ENCODE results near the gene KMT2D. TPM values are rescaled to one million over a fixed set of nuclear protein-coding genes. Genes with fewer than 3 reads are reported as not detected.
A peak's percentile ranks its signal among the peaks of the same experiment; 100 is the strongest.
"Not testable (repeated sequence)": the region's sequence is repeated elsewhere in the genome, so short reads cannot be mapped to it uniquely, and the experiment has no call there.

The KMT2D gene
- total RNA-seq, 2 experiments from 2014 or later, result 113 TPM

DNA sequence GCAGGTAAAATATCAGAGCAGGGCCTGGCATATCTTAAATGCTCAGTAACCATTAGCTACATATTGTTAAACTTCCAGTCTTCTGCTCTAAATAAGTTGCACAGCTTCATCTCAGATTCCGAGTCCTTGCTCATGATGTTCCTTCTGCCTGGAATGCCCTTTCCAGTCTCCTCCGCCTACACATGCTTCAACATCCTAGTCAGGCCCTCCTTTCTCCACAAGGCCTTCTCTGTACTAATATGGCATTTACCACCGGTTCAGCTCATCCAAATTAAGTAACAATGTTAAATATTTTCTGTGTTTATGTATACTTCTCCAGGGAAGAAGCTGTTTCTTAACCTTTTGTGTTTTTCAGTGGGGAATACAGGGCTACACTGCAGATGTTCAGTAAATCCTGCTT, 25.5 kb upstream of the KMT2D start:
- ChIA-PET POLR2A (interaction anchor here (0.8 to 5.9 kb wide), 3 partner anchors 16 to 45 kb away, joined by 3 to 45 read pairs (median 4); partner anchors contain the start of genes RHEBL1 and TUBA1B), CTCF (interaction anchor here (0.7 to 8.0 kb wide), 13 partner anchors 13 to 149 kb away, joined by 3 to 179 read pairs (median 6); partner anchors contain the start of genes LMBR1L, RHEBL1, TUBA1B and WNT1)
- Mint-ChIP-seq H3K27ac (no peak overlapping the region), H3K9me3 (ENCODE audit: insufficient read depth) (peaks cover 4% of the 10 kb centered on the region), H3K4me3 (no peak overlapping the region), H3K27me3 (ENCODE audit: low read depth) (peaks cover 21% of the 10 kb centered on the region), H3K36me3 (ENCODE audit: low read depth) (no peaks in the 10 kb centered on the region), H3K4me1 (ENCODE audit: low read depth) (peaks cover 48% of the 10 kb centered on the region)
- DNase-seq, result no peak
- ATAC-seq, result no peak

DNA sequence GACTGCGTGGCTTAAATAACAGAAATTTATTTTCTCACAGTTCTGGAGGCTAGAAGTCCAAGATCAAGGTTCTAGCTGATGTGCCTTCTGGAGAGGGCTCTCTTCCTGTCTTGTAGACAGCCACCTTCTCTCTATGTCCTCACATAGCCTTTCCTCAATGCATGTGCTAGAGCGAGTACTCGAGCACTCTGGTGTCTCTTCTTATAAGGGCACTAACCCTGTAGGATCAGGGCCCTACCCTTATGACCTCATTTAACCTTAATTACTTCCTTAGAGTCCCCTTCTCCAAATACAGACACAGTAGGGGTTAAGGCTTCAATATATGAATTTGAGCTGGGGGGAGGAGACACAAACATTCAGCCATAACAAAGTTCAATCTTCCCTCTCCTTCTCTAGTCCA, 23.8 kb upstream of the KMT2D start:
- H3K27me3 Mint-ChIP-seq (ENCODE audit: low read depth), result peaks cover 15% of the 10 kb centered on the region
- no peaks in the 10 kb centered on the region for H3K36me3 Mint-ChIP-seq (ENCODE audit: low read depth)
- CTCF ChIA-PET, result interaction anchor here (1.0 to 8.0 kb wide), 8 partner anchors 9 to 96 kb away, joined by 3 to 179 read pairs (median 40); partner anchors contain the start of genes LMBR1L, RHEBL1 and TUBA1B
- DNase-seq (no peak), ATAC-seq (no peak)
- no peak overlapping the region for H3K4me3 Mint-ChIP-seq
- POLR2A ChIA-PET, result interaction anchor here (0.9 to 5.9 kb wide), 3 partner anchors 20 to 47 kb away, joined by 3 to 45 read pairs (median 5); partner anchors contain the start of gene TUBA1B
- H3K9me3 Mint-ChIP-seq (ENCODE audit: insufficient read depth), result peaks cover 4% of the 10 kb centered on the region
- peaks cover 33% of the 10 kb centered on the region for H3K4me1 Mint-ChIP-seq (ENCODE audit: low read depth)
- H3K27ac Mint-ChIP-seq, result no peak overlapping the region

DNA sequence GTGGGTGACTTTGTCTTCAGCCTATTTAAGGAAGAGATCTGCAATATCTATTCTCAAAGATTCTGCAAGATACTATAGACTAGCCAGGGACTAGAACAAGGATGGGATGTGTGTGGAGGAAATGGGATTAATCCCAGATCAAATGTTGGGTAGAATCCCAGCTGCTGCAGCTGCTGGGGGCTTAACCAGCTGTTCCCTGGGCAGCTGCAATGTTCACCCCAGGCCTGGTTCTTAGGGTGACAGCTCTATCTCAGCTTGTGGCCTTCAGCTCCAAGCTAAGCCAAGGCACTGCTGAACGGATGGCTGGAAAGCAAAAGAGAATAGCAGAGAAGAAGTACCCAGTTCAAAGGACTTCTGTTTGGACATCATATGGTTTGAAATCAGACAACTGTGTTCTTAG, 19.2 kb upstream of the KMT2D start:
- CTCF ChIA-PET, result interaction anchor here (1.0 to 5.0 kb wide), 6 partner anchors 8 to 36 kb away, joined by 3 to 37 read pairs (median 6); partner anchors contain the start of gene RHEBL1
- no peaks in the 10 kb centered on the region for H3K36me3 Mint-ChIP-seq (ENCODE audit: low read depth)
- peaks cover 4% of the 10 kb centered on the region for H3K9me3 Mint-ChIP-seq (ENCODE audit: insufficient read depth)
- H3K27me3 Mint-ChIP-seq (ENCODE audit: low read depth), result peaks cover 6% of the 10 kb centered on the region
- no peak overlapping the region for H3K4me3 Mint-ChIP-seq
- ATAC-seq, result no peak
- H3K27ac Mint-ChIP-seq, result no peak overlapping the region
- no peak for DNase-seq
- H3K4me1 Mint-ChIP-seq (ENCODE audit: low read depth), result no peaks in the 10 kb centered on the region
- POLR2A ChIA-PET, result interaction anchor here (1.0 kb wide), 1 partner anchor 10 kb away, joined by 4 read pairs; the partner anchor contains the start of gene RHEBL1

DNA sequence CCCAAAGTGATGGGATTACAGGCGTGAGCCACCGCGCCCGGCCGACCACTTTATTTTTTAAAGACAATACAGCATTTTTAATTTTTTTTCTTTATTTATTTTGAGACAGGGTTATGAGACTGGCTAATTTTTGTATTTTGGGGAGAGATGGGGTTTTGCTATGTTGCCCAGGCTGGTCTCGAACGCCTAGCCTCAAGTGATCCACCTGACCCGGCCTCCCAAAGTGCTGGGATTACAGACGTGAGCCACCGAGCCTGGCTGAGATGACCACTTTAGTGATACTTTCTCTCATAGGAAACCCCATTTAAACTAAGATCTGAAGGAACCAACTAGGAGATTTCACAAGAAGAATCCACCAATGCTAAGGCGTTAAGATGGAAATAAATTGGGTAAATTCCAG, 10.4 kb upstream of the KMT2D start:
- no peak for ATAC-seq
- ChIA-PET POLR2A (interaction anchor here (0.6 to 5.3 kb wide), 3 partner anchors 40 to 60 kb away, joined by 3 to 39 read pairs (median 3); partner anchors contain the start of gene TUBA1B), CTCF (interaction anchor here (1.0 to 5.2 kb wide), 6 partner anchors 10 to 163 kb away, joined by 3 to 72 read pairs (median 8); partner anchors contain the start of gene TUBA1B)
- Mint-ChIP-seq H3K9me3 (ENCODE audit: insufficient read depth) (no peaks in the 10 kb centered on the region), H3K27me3 (ENCODE audit: low read depth) (no peaks in the 10 kb centered on the region), H3K4me1 (ENCODE audit: low read depth) (peaks cover 31% of the 10 kb centered on the region), H3K36me3 (ENCODE audit: low read depth) (peaks cover 8% of the 10 kb centered on the region), H3K4me3 (no peak overlapping the region), H3K27ac (no peak overlapping the region)
- DNase-seq, result no peak

DNA sequence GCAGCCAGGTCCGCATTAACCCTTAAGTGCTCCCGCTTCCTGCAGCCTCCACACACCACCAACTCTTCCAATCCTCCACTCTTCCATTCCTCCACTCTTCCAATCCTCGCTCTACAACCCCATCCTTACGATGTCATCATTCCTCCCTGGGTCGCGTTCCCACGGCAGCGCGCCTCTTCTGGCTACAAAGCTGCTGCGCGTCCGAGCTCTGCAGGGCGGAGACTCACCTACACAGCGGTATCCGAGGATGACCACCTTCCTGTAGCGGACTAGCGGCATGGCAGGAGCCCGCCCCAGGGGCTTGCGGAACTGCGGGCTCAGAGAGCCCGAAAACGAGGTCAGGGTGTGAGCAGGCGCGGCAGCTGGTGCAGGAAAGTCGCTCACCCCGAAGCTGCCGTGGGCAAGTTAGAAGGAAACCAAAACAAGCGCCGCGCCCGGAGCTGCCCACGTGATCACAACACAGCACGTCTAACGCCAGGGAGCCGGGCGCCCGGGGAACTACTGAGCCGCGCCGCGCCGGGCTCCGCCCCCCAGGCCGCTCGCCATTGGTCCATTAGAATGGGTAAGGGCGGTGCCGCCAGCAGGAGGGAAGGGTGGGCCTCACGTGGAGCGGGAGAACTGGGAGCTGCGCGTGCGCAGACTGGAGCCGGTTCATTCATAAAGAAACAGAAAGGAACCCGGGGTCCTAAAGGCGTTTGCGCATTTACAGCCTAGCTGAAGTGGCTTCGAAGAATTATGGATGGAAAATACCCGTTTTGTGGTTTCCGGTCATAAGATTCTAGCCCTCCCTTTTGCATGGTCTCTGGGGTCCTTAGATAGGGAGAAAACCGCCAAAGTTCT, 9.1 kb upstream of the KMT2D start, which contains the start of gene RHEBL1:
Gene RHEBL1 (minus strand): TSS at position 473 of the 840 bp plus-strand sequence. CDS start 194 bp downstream, at position 279.
- CTCF ChIA-PET, result interaction anchor here (0.6 to 1.9 kb wide), 23 partner anchors 9 to 219 kb away, joined by 3 to 46 read pairs (median 4); partner anchors contain the start of genes LMBR1L, TUBA1A and TUBA1B
- Mint-ChIP-seq H3K9me3 (ENCODE audit: insufficient read depth) (no peaks in the 10 kb centered on the region), H3K27ac (peak within 1 kb of the TSS; percentile 97), H3K4me3 (peak within 1 kb of the TSS; percentile 100), H3K36me3 (ENCODE audit: low read depth) (peaks cover 14% of the 10 kb centered on the region), H3K4me1 (ENCODE audit: low read depth) (peaks cover 31% of the 10 kb centered on the region), H3K27me3 (ENCODE audit: low read depth) (no peaks in the 10 kb centered on the region)
- peak; percentile 100 for ATAC-seq
- DNase-seq, result peak; percentile 100
- POLR2A ChIA-PET, result interaction anchor here (0.7 to 5.3 kb wide), 16 partner anchors 9 to 388 kb away, joined by 3 to 39 read pairs (median 4); partner anchors contain the start of genes DDX23, KANSL2, KMT2D and TUBA1A

DNA sequence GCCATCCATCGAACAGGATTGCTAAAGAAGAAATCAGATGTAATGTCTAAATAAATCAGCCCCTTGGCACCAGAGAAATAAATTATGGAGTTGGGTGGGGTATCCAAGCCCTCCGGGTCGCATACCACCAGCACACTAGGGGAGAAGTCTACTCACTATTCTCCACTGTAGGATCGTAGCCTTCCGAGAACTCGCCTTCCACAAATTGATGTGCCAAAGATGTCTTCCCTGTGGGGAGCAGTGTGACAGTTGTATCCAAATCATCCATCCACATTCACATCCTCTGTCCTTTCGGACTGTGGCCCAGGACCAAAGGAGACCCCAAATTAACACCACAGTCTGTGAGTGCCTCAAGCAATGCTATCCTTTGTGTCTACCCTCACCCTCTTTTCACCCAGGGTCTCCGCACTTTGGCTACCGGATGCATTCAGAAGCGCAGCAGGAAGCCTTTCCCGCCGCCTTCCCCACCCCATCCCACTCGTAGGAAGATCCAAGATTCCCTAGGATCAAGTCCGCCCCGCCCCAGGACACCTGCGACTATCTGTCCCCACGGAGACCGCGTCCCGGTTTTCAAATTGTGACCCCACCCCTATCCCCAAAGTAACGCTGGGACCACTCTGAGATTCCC, 8.4 kb upstream of the KMT2D start:
- Mint-ChIP-seq H3K27ac (peak overlapping the region; percentile 97), H3K4me3 (peak overlapping the region; percentile 100), H3K36me3 (ENCODE audit: low read depth) (peaks cover 17% of the 10 kb centered on the region), H3K9me3 (ENCODE audit: insufficient read depth) (no peaks in the 10 kb centered on the region), H3K27me3 (ENCODE audit: low read depth) (no peaks in the 10 kb centered on the region), H3K4me1 (ENCODE audit: low read depth) (peaks cover 32% of the 10 kb centered on the region)
- CTCF ChIA-PET, result interaction anchor here (0.8 to 7.9 kb wide), 20 partner anchors 10 to 220 kb away, joined by 3 to 242 read pairs (median 6); partner anchors contain the start of genes DHH, LMBR1L and TUBA1B
- DNase-seq, result no peak
- ATAC-seq, result no peak
- POLR2A ChIA-PET, result interaction anchor here (1.0 to 5.3 kb wide), 8 partner anchors 9 to 217 kb away, joined by 4 to 39 read pairs (median 6); partner anchors contain the start of genes DDX23, KMT2D, TUBA1A and TUBA1B

DNA sequence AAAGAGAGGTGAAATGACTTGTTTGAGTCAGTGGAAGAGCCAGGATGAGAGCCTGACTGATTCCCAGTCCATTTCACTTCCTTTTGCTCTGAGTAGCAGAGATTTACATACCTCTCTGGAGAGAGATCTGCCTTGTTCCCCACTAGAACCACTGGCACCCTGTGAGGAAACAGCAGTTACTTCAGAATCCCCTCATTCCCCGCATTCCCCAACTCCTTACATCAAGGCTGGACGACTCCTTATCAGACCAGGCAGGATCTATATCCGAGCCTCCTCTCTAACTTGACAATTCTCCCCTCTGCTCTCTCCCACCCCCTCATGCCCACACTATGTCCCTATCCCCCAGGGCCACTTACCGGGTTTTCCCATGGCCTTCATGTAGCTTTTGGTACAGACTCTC, 5.5 kb upstream of the KMT2D start:
- peaks cover 20% of the 10 kb centered on the region for H3K36me3 Mint-ChIP-seq (ENCODE audit: low read depth)
- H3K4me3 Mint-ChIP-seq, result no peak overlapping the region
- CTCF ChIA-PET, result interaction anchor here (1.6 to 7.9 kb wide), 6 partner anchors 14 to 170 kb away, joined by 3 to 242 read pairs (median 42); partner anchors contain the start of genes DHH and TUBA1B
- H3K27me3 Mint-ChIP-seq (ENCODE audit: low read depth), result no peaks in the 10 kb centered on the region
- H3K9me3 Mint-ChIP-seq (ENCODE audit: insufficient read depth), result no peaks in the 10 kb centered on the region
- POLR2A ChIA-PET, result no interaction called here
- ATAC-seq (no peak), DNase-seq (no peak)
- peak overlapping the region; percentile 9 for H3K27ac Mint-ChIP-seq
- H3K4me1 Mint-ChIP-seq (ENCODE audit: low read depth), result peaks cover 35% of the 10 kb centered on the region

DNA sequence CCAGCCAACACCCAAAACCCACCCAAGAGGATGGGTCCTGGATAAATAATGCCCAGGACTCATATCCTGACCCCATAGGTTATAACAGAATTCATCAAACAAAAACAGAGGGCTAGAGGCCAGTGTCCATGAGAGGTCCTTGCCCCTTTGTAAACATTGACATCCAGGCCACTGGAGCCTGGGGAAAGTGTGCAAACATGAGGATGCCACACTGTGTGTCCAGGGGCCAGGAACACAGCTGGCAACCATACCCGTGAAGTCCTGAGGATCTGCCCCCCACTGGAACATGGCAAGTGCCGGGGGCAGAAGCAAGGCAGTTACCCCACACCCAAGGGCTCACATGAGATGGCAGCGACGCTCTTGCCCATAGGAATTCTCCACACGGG, 4.2 kb upstream of the KMT2D start:
- H3K4me3 Mint-ChIP-seq, result no peak overlapping the region
- H3K27me3 Mint-ChIP-seq (ENCODE audit: low read depth), result no peaks in the 10 kb centered on the region
- POLR2A ChIA-PET, result interaction anchor here (1.2 to 3.1 kb wide), 4 partner anchors 20 to 66 kb away, joined by 3 to 21 read pairs (median 5); partner anchors contain the start of gene TUBA1B
- no peak overlapping the region for H3K27ac Mint-ChIP-seq
- peaks cover 20% of the 10 kb centered on the region for H3K36me3 Mint-ChIP-seq (ENCODE audit: low read depth)
- no peak for DNase-seq
- ATAC-seq, result no peak
- CTCF ChIA-PET, result interaction anchor here (0.7 to 7.9 kb wide), 31 partner anchors 8 to 258 kb away, joined by 3 to 242 read pairs (median 7); partner anchors contain the start of genes DDN, DHH, LMBR1L and PRKAG1
- peaks cover 30% of the 10 kb centered on the region for H3K4me1 Mint-ChIP-seq (ENCODE audit: low read depth)
- H3K9me3 Mint-ChIP-seq (ENCODE audit: insufficient read depth), result no peaks in the 10 kb centered on the region

DNA sequence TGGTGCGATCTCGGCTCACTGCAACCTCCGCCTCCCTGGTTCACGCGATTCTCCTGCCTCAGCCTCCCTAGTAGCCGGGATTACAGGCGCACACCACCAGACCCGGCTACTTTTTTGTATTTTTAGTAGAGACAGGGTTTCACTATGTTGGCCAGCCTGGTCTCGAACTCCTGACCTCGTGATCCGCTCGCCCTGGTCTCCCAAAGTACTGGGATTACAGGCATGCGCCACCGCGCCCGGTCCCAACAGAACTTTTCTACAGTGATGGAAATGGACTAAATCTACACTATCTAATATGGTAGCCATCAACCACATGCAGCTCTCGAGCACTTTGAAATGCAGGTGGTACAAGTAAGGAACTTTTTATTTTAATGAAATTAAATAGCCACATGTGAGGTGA, 1.3 kb upstream of the KMT2D start:
- Mint-ChIP-seq H3K36me3 (ENCODE audit: low read depth) (peaks cover 34% of the 10 kb centered on the region), H3K4me1 (ENCODE audit: low read depth) (peaks cover 35% of the 10 kb centered on the region), H3K4me3 (peak overlapping the region; percentile 92)
- H3K27ac Mint-ChIP-seq; POLR2A ChIA-PET; H3K9me3 Mint-ChIP-seq (ENCODE audit: insufficient read depth); ATAC-seq; H3K27me3 Mint-ChIP-seq (ENCODE audit: low read depth); DNase-seq: not testable (repeated sequence)
- CTCF ChIA-PET, result interaction anchor here (1.3 to 7.9 kb wide), 6 partner anchors 12 to 174 kb away, joined by 3 to 242 read pairs (median 41); partner anchors contain the start of genes DHH, LMBR1L and TUBA1B

DNA sequence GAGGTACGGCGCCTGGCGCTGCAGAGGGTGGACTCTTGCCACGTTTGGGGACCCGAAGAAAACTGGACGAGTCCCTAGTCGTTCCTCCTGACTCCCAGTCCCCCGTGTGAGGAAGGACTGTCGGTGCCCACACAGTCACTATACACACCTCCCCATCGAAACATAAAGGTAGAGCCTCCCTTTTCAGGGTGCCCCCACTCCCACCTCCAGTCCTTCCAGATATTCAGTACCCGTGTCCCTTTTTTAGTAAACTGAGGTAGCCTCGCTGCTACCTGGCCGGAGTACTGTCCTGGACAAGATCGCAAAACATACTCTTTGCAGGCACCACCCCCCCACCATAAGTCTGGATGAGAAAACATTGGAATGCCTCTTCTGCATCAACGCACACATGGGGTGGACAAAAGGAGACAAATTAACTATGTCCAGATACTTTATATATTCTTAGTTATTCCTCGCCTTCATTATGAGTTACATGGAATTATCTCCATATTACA, 610 bp upstream of the KMT2D start:
- no peaks in the 10 kb centered on the region for H3K27me3 Mint-ChIP-seq (ENCODE audit: low read depth)
- CTCF ChIA-PET, result interaction anchor here (1.3 to 7.9 kb wide), 2 partner anchors 27 to 36 kb away, joined by 5 to 242 read pairs; partner anchors contain the start of gene DHH
- ATAC-seq (peak; percentile 8), DNase-seq (no peak)
- H3K27ac Mint-ChIP-seq, result peak overlapping the region; percentile 96
- peaks cover 42% of the 10 kb centered on the region for H3K4me1 Mint-ChIP-seq (ENCODE audit: low read depth)
- POLR2A ChIA-PET, result interaction anchor here (0.5 to 3.6 kb wide), 5 partner anchors 33 to 883 kb away, joined by 3 to 28 read pairs (median 5); partner anchors contain the start of genes DHH, TUBA1A and TUBA1B
- no peaks in the 10 kb centered on the region for H3K9me3 Mint-ChIP-seq (ENCODE audit: insufficient read depth)
- peak overlapping the region; percentile 92 for H3K4me3 Mint-ChIP-seq
- peaks cover 31% of the 10 kb centered on the region for H3K36me3 Mint-ChIP-seq (ENCODE audit: low read depth)
